ENCODE data around the gene CDH11. TPM values are rescaled to one million over a fixed set of nuclear protein-coding genes. Genes with fewer than 3 reads are reported as not detected.

CDH11 gene
- total RNA-seq, 1 experiment from 2014 or later, result 0.64 TPM

- Histone ChIP-seq H3K4me1 (ENCODE audit: control insufficient read depth, insufficient read depth, low read length) (no peaks in the 10 kb centered on the region), H3K9me3 (ENCODE audit: control insufficient read depth, insufficient read depth, low read depth, low read length) (no peaks in the 10 kb centered on the region), H3K27me3 (ENCODE audit: control insufficient read depth, insufficient read depth, low read length) (no peaks in the 10 kb centered on the region), H3K27ac (ENCODE audit: low read length) (no peak overlapping the region), H3K4me3 (ENCODE audit: low read depth in 2 of 2, low read length in 2 of 2) (no peak overlapping the region), H3K36me3 (ENCODE audit: control insufficient read depth, insufficient read depth, low read length) (no peaks in the 10 kb centered on the region)
- ATAC-seq (no peak), DNase-seq (ENCODE audit: low read depth, low spot score) (no peak)
- in situ Hi-C loops (cut with HindIII; ENCODE audit: low pct_unique_long_range_greater_than_20kb, low sequenced_read_pairs), result no loop called here
- TF ChIP-seq REST (IDR thresholded peaks at IDR 0.05; ENCODE audit: insufficient read depth in 1 of 2, low read depth in 2 of 2, low read length in 1 of 2), result no peak
- TF ChIP-seq SIN3A (IDR thresholded peaks at IDR 0.05; ENCODE audit: borderline replicate concordance, insufficient read depth, low read depth, low read length), result no peak
- TF ChIP-seq TCF7L2 (IDR thresholded peaks at IDR 0.05; ENCODE audit: low read depth, low read length), result no peak
- TF ChIP-seq POLR2AphosphoS5 (IDR thresholded peaks at IDR 0.05; ENCODE audit: low read depth, low read length), result no peak
- TF ChIP-seq CTCF (IDR thresholded peaks at IDR 0.05), result no peak
- BruUV-seq (replicated peaks), result no TSS peak
- intact Hi-C loops (cut with micrococcal nuclease; ENCODE audit: unreplicated experiment), result no loop called here
- CTCF ChIA-PET, result no interaction called here
- POLR2A ChIA-PET, result no interaction called here
Measured at GRCh38 chr16:65142276-65142675, 20.4 kb upstream of the CDH11 start.

- POLR2A ChIA-PET, result no interaction called here
- no peak overlapping the region for H3K27ac ChIP-seq (ENCODE audit: low read length)
- in situ Hi-C loops (cut with HindIII; ENCODE audit: low pct_unique_long_range_greater_than_20kb, low sequenced_read_pairs) (no loop called here), intact Hi-C loops (cut with micrococcal nuclease; ENCODE audit: unreplicated experiment) (loop anchor here (10.0 kb wide), 1 partner anchor 1138 kb away; no protein-coding TSS in a partner anchor)
- no peaks in the 10 kb centered on the region for H3K36me3 ChIP-seq (ENCODE audit: control insufficient read depth, insufficient read depth, low read length)
- BruUV-seq (replicated peaks), result no TSS peak
- H3K9me3 ChIP-seq (ENCODE audit: control insufficient read depth, insufficient read depth, low read depth, low read length), result no peaks in the 10 kb centered on the region
- CTCF ChIA-PET, result no interaction called here
- TF ChIP-seq SIN3A (IDR thresholded peaks at IDR 0.05; ENCODE audit: borderline replicate concordance, insufficient read depth, low read depth, low read length), result no peak
- no peak for TF ChIP-seq CTCF (IDR thresholded peaks at IDR 0.05)
- no peak for TF ChIP-seq TCF7L2 (IDR thresholded peaks at IDR 0.05; ENCODE audit: low read depth, low read length)
- no peak for TF ChIP-seq POLR2AphosphoS5 (IDR thresholded peaks at IDR 0.05; ENCODE audit: low read depth, low read length)
- no peak for TF ChIP-seq REST (IDR thresholded peaks at IDR 0.05; ENCODE audit: insufficient read depth in 1 of 2, low read depth in 2 of 2, low read length in 1 of 2)
- H3K4me1 ChIP-seq (ENCODE audit: control insufficient read depth, insufficient read depth, low read length), result no peaks in the 10 kb centered on the region
- DNase-seq (ENCODE audit: low read depth, low spot score) (no peak), ATAC-seq (no peak)
- H3K4me3 ChIP-seq (ENCODE audit: low read depth in 2 of 2, low read length in 2 of 2), result no peak overlapping the region
- no peaks in the 10 kb centered on the region for H3K27me3 ChIP-seq (ENCODE audit: control insufficient read depth, insufficient read depth, low read length)
Measured at GRCh38 chr16:65136681-65137080, 14.8 kb upstream of the CDH11 start.
